ENCODE measurements around the gene KHNYN. TPM values are rescaled to one million over a fixed set of nuclear protein-coding genes. Genes with fewer than 3 reads are reported as not detected.

KHNYN gene
- polyA plus RNA-seq, 1 experiment = 19.7 TPM

- no peak for DNase-seq (ENCODE audit: low read depth)
- no peak overlapping the region for H3K4me3 ChIP-seq (ENCODE audit: low read depth, low read length)
- ChIA-PET CTCF (interaction anchor here (0.7 to 1.0 kb wide), 2 partner anchors 9 to 18 kb away, joined by 3 read pairs; no protein-coding TSS in a partner anchor), POLR2A (no interaction called here)
- no peaks in the 10 kb centered on the region for H3K36me3 ChIP-seq (ENCODE audit: control insufficient read depth, insufficient read depth, low read length)
- TF ChIP-seq CTCF (IDR thresholded peaks at IDR 0.05; ENCODE audit: insufficient read depth, low read depth, low read length) = no peak
- H3K27me3 ChIP-seq (ENCODE audit: control insufficient read depth, insufficient read depth, low read length) = no peaks in the 10 kb centered on the region
Measured at GRCh38 chr14:24483604-24484252, 54.0 kb downstream of the KHNYN start.

Other genes starting within 250 kb of the KHNYN start
- 11.5 and 26.8 TPM in 2 replicates for gene IPO4, start 241.1 kb upstream of the KHNYN start, polyA plus RNA-seq (2011; rRNA removed)
- gene TM9SF1, start 234.5 kb upstream of the KHNYN start, polyA plus RNA-seq (2011; rRNA removed) = 50.5 and 59.2 TPM in 2 replicates
- gene TSSK4, start 224.3 kb upstream of the KHNYN start, polyA plus RNA-seq (2011; rRNA removed) = not detected in 2 replicates
- 36.3 and 52.1 TPM in 2 replicates for gene CHMP4A, start 216.5 kb upstream of the KHNYN start, polyA plus RNA-seq (2011; rRNA removed)
- gene MDP1, start 213.9 kb upstream of the KHNYN start, polyA plus RNA-seq (2011; rRNA removed) = 16.3 and 19.3 TPM in 2 replicates
- gene NEDD8, start 197.6 kb upstream of the KHNYN start, polyA plus RNA-seq (2011; rRNA removed) = 242 and 329 TPM in 2 replicates
- 103 and 116 TPM in 2 replicates for gene GMPR2, start 197.0 kb upstream of the KHNYN start, polyA plus RNA-seq (2011; rRNA removed)
- gene TINF2, start 187.3 kb upstream of the KHNYN start, polyA plus RNA-seq (2011; rRNA removed) = 37.2 and 41.7 TPM in 2 replicates
- 0.97 and 2.9 TPM in 2 replicates for gene TGM1, start 166.8 kb upstream of the KHNYN start, polyA plus RNA-seq (2011; rRNA removed)
- 23.2 and 52.5 TPM in 2 replicates for gene RABGGTA, start 158.4 kb upstream of the KHNYN start, polyA plus RNA-seq (2011; rRNA removed)
- 40.5 and 57.1 TPM in 2 replicates for gene DHRS1, start 130.2 kb upstream of the KHNYN start, polyA plus RNA-seq (2011; rRNA removed)
- 13.9 and 16.3 TPM in 2 replicates for gene NOP9, start 130.1 kb upstream of the KHNYN start, polyA plus RNA-seq (2011; rRNA removed)
- 0.63 and 0.98 TPM in 2 replicates for gene CIDEB, start 122.0 kb upstream of the KHNYN start, polyA plus RNA-seq (2011; rRNA removed)
- gene LTB4R2, start 119.8 kb upstream of the KHNYN start, polyA plus RNA-seq (2011; rRNA removed) = 0.98 and 1.6 TPM in 2 replicates
- 2.5 and 2.6 TPM in 2 replicates for gene LTB4R, start 118.5 kb upstream of the KHNYN start, polyA plus RNA-seq (2011; rRNA removed)
- gene ADCY4, start 94.9 kb upstream of the KHNYN start, polyA plus RNA-seq (2011; rRNA removed) = 4.1 and 6.8 TPM in 2 replicates
- 4.3 and 4.4 TPM in 2 replicates for gene RIPK3, start 90.0 kb upstream of the KHNYN start, polyA plus RNA-seq (2011; rRNA removed)
- gene NFATC4, start 61.8 kb upstream of the KHNYN start, polyA plus RNA-seq (2011; rRNA removed) = 95.8 and 151 TPM in 2 replicates
- gene NYNRIN, start 31.0 kb upstream of the KHNYN start, polyA plus RNA-seq (2011; rRNA removed) = 7.2 and 10.1 TPM in 2 replicates
- 6.7 and 8.6 TPM in 2 replicates for gene CBLN3, start 286 bp upstream of the KHNYN start, polyA plus RNA-seq (2011; rRNA removed)
- 28.9 and 43.4 TPM in 2 replicates for gene SDR39U1, start 12.8 kb downstream of the KHNYN start, polyA plus RNA-seq (2011; rRNA removed)
- not detected in 2 replicates for gene CMA1, start 78.3 kb downstream of the KHNYN start, polyA plus RNA-seq (2011; rRNA removed)
- gene CTSG, start 146.3 kb downstream of the KHNYN start, polyA plus RNA-seq (2011; rRNA removed) = not detected in 2 replicates
- not detected in 2 replicates for gene GZMH, start 179.7 kb downstream of the KHNYN start, polyA plus RNA-seq (2011; rRNA removed)
- gene GZMB, start 204.2 kb downstream of the KHNYN start, polyA plus RNA-seq (2011; rRNA removed) = not detected in 2 replicates